Right lobe of liver (tissue), 6 donors: ENCODE data around the gene ATP1A1. TPM values are rescaled to one million over a fixed set of nuclear protein-coding genes. Genes with fewer than 3 reads are reported as not detected.

Source experiments
- ATAC-seq, 4 donors: fragments of 200-7000 bp; cut with Tn5 transposase; one replicate each; pipeline ENCODE4 v1.9.1; 2020; ENCODE audit warnings: mild to moderate bottlenecking in 4 of 4, moderate library complexity in 4 of 4
- DNase-seq, 3 donors: peaks; one replicate each; pipeline ENCODE4 v3.0.0-alpha.2; 2020
- H3K27ac ChIP-seq, 3 donors: fragments of 200-600 bp; one replicate each; pipeline ENCODE4 v1.8.0; 2022
- H3K27me3 ChIP-seq, 2 donors: fragments of 200-600 bp; one replicate each; pipeline ENCODE4 v1.8.0; 2022
- H3K36me3 ChIP-seq, 4 donors: fragments of 200-600 bp; sonication (generic) in 1 of 4; one replicate each; pipeline versions ENCODE4 v1.5.1 to v1.8.0; 2017 to 2022; ENCODE audit warnings: control low read depth in 1 of 4
- H3K4me1 ChIP-seq, 4 donors: fragments of 200-600 bp; sonication (generic) in 1 of 4; one replicate each; pipeline versions ENCODE4 v1.5.1 to v1.8.0; 2017 to 2022; ENCODE audit warnings: control low read depth in 1 of 4
- H3K4me3 ChIP-seq, 3 donors: fragments of 200-600 bp; one replicate each; pipeline ENCODE4 v1.8.0; 2022
- H3K9me3 ChIP-seq, 4 donors: fragments of 200-600 bp; sonication (generic) in 1 of 4; one replicate each; pipeline versions ENCODE4 v1.5.1 to v1.8.0; 2017 to 2022; ENCODE audit warnings: control low read depth in 1 of 4
- CTCF ChIP-seq, 4 donors: fragments of 200-600 bp in 3 of 4; fragments of 450-650 bp in 1 of 4; IDR thresholded peaks; one replicate each; pipeline versions ENCODE4 v1.5.1 to v1.8.0; 2016 to 2022; ENCODE audit warnings: antibody characterized with exemption in 4 of 4, mild to moderate bottlenecking in 2 of 4
- POLR2A ChIP-seq: fragments of 450-650 bp; IDR thresholded peaks from one replicate; pipeline ENCODE4 v1.6.1; 2017; ENCODE audit warnings: antibody characterized with exemption, mild to moderate bottlenecking
- WGBS: methylation state at CpG from one replicate; pipeline ENCODE4 v1.1.6; 2018; ENCODE audit warnings: low coverage, low lambda C conversion rate; ENCODE audit not compliant: insufficient coverage; ENCODE audit errors: missing lambda C conversion rate; 5-methylcytosine and 5-hydroxymethylcytosine counted together
- intact Hi-C, 2 donors: fragments of 100-400 bp; cut with DNase I; formaldehyde crosslinking; loops; one replicate each; pipeline versions ENCODE4 v1.11.2 to v1.14.1; 2022
- total RNA-seq, 6 experiments: library from RNA; depleted of rRNA in 2 of 6; stranded (reverse); fragments of >200 nt in 2 of 6; fragmentation: NEBNext Ultra II Directional in 3 of 6; extraction: Animal tissue kit (Norgen Biotek cat#: 25700) in 3 of 6; gene quantifications; one replicate each; pipeline versions ENCODE4 v1.1.0 to v1.2.4, GENCODE V29; 2016 to 2023
- donor health status: DM: no; HTN: yes; CAD: no.
- donor health status: DM: no; HTN: no; CAD: no.
- donor health status: DM: no; HTN: no; CAD: no.
- donor health status: DM: no; HTN: yes; CAD: no.
- donor health status: DM: no; HTN: yes; CAD: no.

The ATP1A1 gene
- total RNA-seq, 6 experiments from 2014 or later = 83.6 to 153 (median 121) TPM

- no peaks in the 10 kb centered on the region for H3K27me3 ChIP-seq
- H3K36me3 ChIP-seq = no peaks in the 10 kb centered on the region
- TF ChIP-seq CTCF (IDR thresholded peaks at IDR 0.05) = no peak
- no peak for TF ChIP-seq POLR2A
- intact Hi-C loops = no loop called here
- DNase-seq (no peak), ATAC-seq (no peak)
- WGBS = 83% methylated on average over 1 of the region's 1 CpG
- no peaks in the 10 kb centered on the region for H3K4me1 ChIP-seq
- H3K9me3 ChIP-seq = no peaks in the 10 kb centered on the region
- no peak overlapping the region for H3K27ac ChIP-seq
- no peak overlapping the region for H3K4me3 ChIP-seq
These were observed 28.0 kb upstream of the ATP1A1 start for GRCh38 chr1:116345011-116345410.

- DNase-seq (no peak), ATAC-seq (no peak)
- 45% methylated on average over 2 of the region's 2 CpGs for whole genome bisulfite sequencing
- no peaks in the 10 kb centered on the region for H3K27me3 ChIP-seq
- TF ChIP-seq CTCF (IDR thresholded peaks at IDR 0.05) (no peak), POLR2A (no peak)
- H3K4me3 ChIP-seq = no peak overlapping the region
- intact Hi-C loops = no loop called here
- H3K9me3 ChIP-seq = no peaks in the 10 kb centered on the region
- no peaks in the 10 kb centered on the region for H3K4me1 ChIP-seq
- no peak overlapping the region for H3K27ac ChIP-seq
- no peaks in the 10 kb centered on the region for H3K36me3 ChIP-seq
These were observed 27.2 kb upstream of the ATP1A1 start for GRCh38 chr1:116345843-116346242.

GRCh38 chr1:116346943-116347673, 25.9 kb upstream of the ATP1A1 start:
- intact Hi-C loops = no loop called here

GRCh38 chr1:116347696-116348095, 25.3 kb upstream of the ATP1A1 start:
- Histone ChIP-seq H3K27me3 (no peaks in the 10 kb centered on the region), H3K36me3 (no peaks in the 10 kb centered on the region), H3K4me1 (no peaks in the 10 kb centered on the region), H3K4me3 (no peak overlapping the region), H3K9me3 (no peaks in the 10 kb centered on the region), H3K27ac (no peak overlapping the region)
- no peak for DNase-seq
- WGBS = 90% methylated on average over 2 of the region's 2 CpGs
- no peak for TF ChIP-seq CTCF (IDR thresholded peaks at IDR 0.05)
- no peak for TF ChIP-seq POLR2A
- intact Hi-C loops = no loop called here
- ATAC-seq = no peak

More at GRCh38 chr1:116346943-116347673, 25.9 kb upstream of the ATP1A1 start:
- 52% methylated on average over 4 of the region's 4 CpGs for WGBS
- H3K4me1 ChIP-seq = no peaks in the 10 kb centered on the region
- DNase-seq = no peak
- H3K9me3 ChIP-seq = no peaks in the 10 kb centered on the region
- TF ChIP-seq CTCF (IDR thresholded peaks at IDR 0.05) (no peak), POLR2A (no peak)
- no peaks in the 10 kb centered on the region for H3K27me3 ChIP-seq
- no peak for ATAC-seq
- H3K4me3 ChIP-seq = no peak overlapping the region
- no peak overlapping the region for H3K27ac ChIP-seq
- no peaks in the 10 kb centered on the region for H3K36me3 ChIP-seq
